Fibroblast of lung (primary cell): Measurements from ENCODE around the gene DNAJC5. TPM values are rescaled to one million over a fixed set of nuclear protein-coding genes. Genes with fewer than 3 reads are reported as not detected.
A peak's percentile ranks its signal among the peaks of the same experiment; 100 is the strongest.

ENCODE experiments used
- DNase-seq, 2 donors: peaks; one replicate each; pipeline versions ENCODE4 v3.0.0 to v3.0.0-alpha.2; 2010; ENCODE audit warnings: low read depth in 2 of 2
- H2AFZ ChIP-seq: 2 replicates; pipeline ENCODE4 v1.5.1; 2012; ENCODE audit warnings: low read length, control low read depth, inconsistent platforms
- H3K27ac ChIP-seq: 2 replicates; pipeline ENCODE4 v1.5.1; 2011; ENCODE audit warnings: low read length, control low read depth; ENCODE audit not compliant: insufficient read depth
- H3K27me3 ChIP-seq: 2 replicates; pipeline ENCODE4 v1.5.1; 2011; ENCODE audit warnings: mild to moderate bottlenecking, low read length; ENCODE audit not compliant: control insufficient read depth, insufficient read depth
- H3K36me3 ChIP-seq: 2 replicates; pipeline ENCODE4 v1.5.1; 2011; ENCODE audit warnings: low read length; ENCODE audit not compliant: control insufficient read depth, insufficient read depth
- H3K4me1 ChIP-seq: 2 replicates; pipeline ENCODE4 v1.5.1; 2011; ENCODE audit warnings: low read length; ENCODE audit not compliant: control insufficient read depth, insufficient read depth; ENCODE audit errors: extremely low read depth
- H3K4me2 ChIP-seq: 2 replicates; pipeline ENCODE4 v1.5.1; 2011; ENCODE audit warnings: low read length, control low read depth; ENCODE audit not compliant: insufficient read depth; ENCODE audit errors: extremely low read depth
- H3K4me3 ChIP-seq, 4 experiments: fragments of 200-600 bp in 1 of 4; sonication (generic) in 1 of 4; replicated peaks in 1 of 4; 2 replicates each; pipeline ENCODE4 v1.5.1; 2011 to 2016; ENCODE audit warnings: low read length in 4 of 4, low read depth in 3 of 4, mild to moderate bottlenecking in 3 of 4, control low read depth in 2 of 4, inconsistent platforms in 1 of 4, mixed read lengths in 1 of 4; ENCODE audit not compliant: insufficient read depth in 1 of 4; ENCODE audit errors: control extremely low read depth in 1 of 4
- H3K79me2 ChIP-seq: 2 replicates; pipeline ENCODE4 v1.5.1; 2012; ENCODE audit warnings: mild to moderate bottlenecking, low read length, inconsistent platforms; ENCODE audit not compliant: control insufficient read depth, insufficient read depth
- H3K9ac ChIP-seq: 2 replicates; pipeline ENCODE4 v1.5.1; 2011; ENCODE audit warnings: mild to moderate bottlenecking, low read length, control low read depth; ENCODE audit not compliant: insufficient read depth
- H3K9me3 ChIP-seq: 2 replicates; pipeline ENCODE4 v1.5.1; 2012; ENCODE audit warnings: low read depth, low read length; ENCODE audit not compliant: control insufficient read depth, insufficient read depth
- H4K20me1 ChIP-seq: 2 replicates; pipeline ENCODE4 v1.5.1; 2011; ENCODE audit warnings: low read length; ENCODE audit not compliant: control insufficient read depth, insufficient read depth; ENCODE audit errors: extremely low read depth
- EZH2 ChIP-seq: IDR thresholded peaks from 2 replicates; pipeline ENCODE4 v1.5.1; 2012; ENCODE audit warnings: low read length, control low read depth, mild to moderate bottlenecking; ENCODE audit errors: missing control alignments
- polyA plus RNA-seq, 2 donors: library from polyadenylated mRNA; depleted of rRNA in 1 of 2; stranded (reverse) in 1 of 2; unstranded in 1 of 2; fragments of >200 nt; gene quantifications; 2 replicates each; pipeline ENCODE4 v1.2.1, GENCODE V29; 2011 to 2012; ENCODE audit warnings: missing spikeins in 1 of 2
- total RNA-seq: library from RNA; depleted of rRNA; stranded (reverse); fragments of >200 nt; gene quantifications from 2 replicates; pipeline ENCODE4 v1.2.1, GENCODE V29; 2014
- TF ChIP-seq, protein P1 (sequence below), 2 donors: IDR thresholded peaks in 1 of 2; conservative IDR thresholded peaks in 1 of 2; 1 replicate in 1 of 2; 2 replicates in 1 of 2; pipeline ENCODE4 v1.5.1; 2011 to 2012; ENCODE audit warnings: low read length in 2 of 2, control low read depth in 1 of 2, inconsistent platforms in 1 of 2, low read depth in 1 of 2, mild to moderate bottlenecking in 1 of 2

Gene DNAJC5
- total and polyA plus RNA-seq, 2 donors (not counting 1 experiment from before 2014, with no cell fraction given) = 29.6 to 48.9 TPM

DNA sequence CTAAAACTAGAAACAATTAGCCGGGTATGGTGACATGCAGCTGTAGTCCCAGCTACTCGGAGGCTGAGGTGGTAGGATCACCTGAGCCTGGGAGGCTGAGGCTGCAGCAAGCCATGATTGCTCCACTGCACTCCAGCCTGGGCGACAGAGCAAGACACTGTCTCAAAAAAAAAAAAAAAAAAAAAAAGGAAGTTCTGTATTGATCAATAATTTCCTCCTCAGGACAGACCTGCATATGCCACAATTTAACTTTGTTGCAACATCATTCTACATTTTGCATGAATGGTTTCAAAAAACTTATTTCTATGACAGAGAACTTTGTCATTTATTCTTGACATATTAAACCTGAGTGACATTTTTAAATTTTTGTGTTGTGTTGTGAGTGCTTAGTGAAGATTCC, 5.5 kb downstream of the DNAJC5 start:
- H3K4me1 ChIP-seq = peaks cover 4% of the 10 kb centered on the region
- H3K27ac ChIP-seq = no peak overlapping the region
- peaks cover 6% of the 10 kb centered on the region for H3K36me3 ChIP-seq
- H3K9me3 ChIP-seq = no peaks in the 10 kb centered on the region
- TF ChIP-seq EZH2 = no peak
- TF ChIP-seq, protein P1, sequence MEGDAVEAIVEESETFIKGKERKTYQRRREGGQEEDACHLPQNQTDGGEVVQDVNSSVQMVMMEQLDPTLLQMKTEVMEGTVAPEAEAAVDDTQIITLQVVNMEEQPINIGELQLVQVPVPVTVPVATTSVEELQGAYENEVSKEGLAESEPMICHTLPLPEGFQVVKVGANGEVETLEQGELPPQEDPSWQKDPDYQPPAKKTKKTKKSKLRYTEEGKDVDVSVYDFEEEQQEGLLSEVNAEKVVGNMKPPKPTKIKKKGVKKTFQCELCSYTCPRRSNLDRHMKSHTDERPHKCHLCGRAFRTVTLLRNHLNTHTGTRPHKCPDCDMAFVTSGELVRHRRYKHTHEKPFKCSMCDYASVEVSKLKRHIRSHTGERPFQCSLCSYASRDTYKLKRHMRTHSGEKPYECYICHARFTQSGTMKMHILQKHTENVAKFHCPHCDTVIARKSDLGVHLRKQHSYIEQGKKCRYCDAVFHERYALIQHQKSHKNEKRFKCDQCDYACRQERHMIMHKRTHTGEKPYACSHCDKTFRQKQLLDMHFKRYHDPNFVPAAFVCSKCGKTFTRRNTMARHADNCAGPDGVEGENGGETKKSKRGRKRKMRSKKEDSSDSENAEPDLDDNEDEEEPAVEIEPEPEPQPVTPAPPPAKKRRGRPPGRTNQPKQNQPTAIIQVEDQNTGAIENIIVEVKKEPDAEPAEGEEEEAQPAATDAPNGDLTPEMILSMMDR (conservative IDR thresholded peaks at IDR 0.05 in 1 of 2, IDR thresholded peaks at IDR 0.05 in 1 of 2; ENCODE audit: low read depth in 1 of 2, low read length in 2 of 2) = no peak
- DNase-seq = no peak
- peaks cover 3% of the 10 kb centered on the region for H4K20me1 ChIP-seq
- H3K9ac ChIP-seq = no peak overlapping the region
- no peak overlapping the region for H3K4me2 ChIP-seq
- no peak overlapping the region for H3K4me3 ChIP-seq
- no peak overlapping the region for H2AFZ ChIP-seq
- peaks cover 84% of the 10 kb centered on the region for H3K79me2 ChIP-seq
- no peaks in the 10 kb centered on the region for H3K27me3 ChIP-seq

DNA sequence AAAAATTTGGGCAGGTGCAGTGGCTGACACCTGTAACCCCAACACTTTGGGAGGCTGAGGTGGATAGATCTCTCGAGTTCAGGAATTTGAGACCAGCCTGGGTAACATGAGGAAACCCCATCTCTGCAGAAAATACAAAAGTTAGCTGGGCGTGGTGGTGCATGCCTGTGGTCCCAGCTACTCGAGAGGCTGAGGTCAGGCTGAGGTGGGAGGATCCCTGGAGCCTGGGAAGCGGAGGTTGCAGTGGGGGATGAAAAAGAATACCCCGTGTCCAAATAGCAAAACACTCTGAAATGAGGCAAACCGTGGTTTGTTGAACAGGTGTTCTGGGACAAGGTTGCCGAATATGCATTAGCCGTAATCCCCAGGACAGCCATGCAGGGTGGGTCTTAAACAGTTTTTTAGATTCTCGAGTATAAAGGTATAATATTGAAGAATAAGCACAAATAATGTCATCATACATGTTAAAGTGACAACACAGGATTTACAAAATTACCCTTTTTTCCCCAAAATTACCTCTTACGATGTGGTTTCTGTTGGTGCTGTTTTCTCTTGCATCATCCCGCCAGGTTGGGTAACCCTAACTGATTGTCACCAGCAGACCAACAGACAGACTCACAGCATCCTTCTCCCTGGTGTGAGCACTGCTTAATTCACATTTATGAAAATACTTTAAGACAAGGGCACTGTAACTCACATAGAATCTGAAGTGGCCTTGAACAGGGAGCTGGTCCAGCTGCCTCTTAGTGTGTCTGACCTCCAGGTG, 9.1 kb downstream of the DNAJC5 start:
- no peaks in the 10 kb centered on the region for H3K4me1 ChIP-seq
- H3K27ac ChIP-seq = no peak overlapping the region
- peaks cover 78% of the 10 kb centered on the region for H3K79me2 ChIP-seq
- H3K27me3 ChIP-seq = no peaks in the 10 kb centered on the region
- H3K36me3 ChIP-seq = no peaks in the 10 kb centered on the region
- H4K20me1 ChIP-seq = no peaks in the 10 kb centered on the region
- no peak for TF ChIP-seq EZH2
- TF ChIP-seq, protein P1 (conservative IDR thresholded peaks at IDR 0.05 in 1 of 2, IDR thresholded peaks at IDR 0.05 in 1 of 2; ENCODE audit: low read depth in 1 of 2, low read length in 2 of 2) = no peak
- no peaks in the 10 kb centered on the region for H3K9me3 ChIP-seq
- H2AFZ ChIP-seq = no peak overlapping the region
- H3K4me3 ChIP-seq = no peak overlapping the region
- DNase-seq = peak in 1 of 2 donors; percentile 17
- H3K4me2 ChIP-seq = no peak overlapping the region
- H3K9ac ChIP-seq = no peak overlapping the region

DNA sequence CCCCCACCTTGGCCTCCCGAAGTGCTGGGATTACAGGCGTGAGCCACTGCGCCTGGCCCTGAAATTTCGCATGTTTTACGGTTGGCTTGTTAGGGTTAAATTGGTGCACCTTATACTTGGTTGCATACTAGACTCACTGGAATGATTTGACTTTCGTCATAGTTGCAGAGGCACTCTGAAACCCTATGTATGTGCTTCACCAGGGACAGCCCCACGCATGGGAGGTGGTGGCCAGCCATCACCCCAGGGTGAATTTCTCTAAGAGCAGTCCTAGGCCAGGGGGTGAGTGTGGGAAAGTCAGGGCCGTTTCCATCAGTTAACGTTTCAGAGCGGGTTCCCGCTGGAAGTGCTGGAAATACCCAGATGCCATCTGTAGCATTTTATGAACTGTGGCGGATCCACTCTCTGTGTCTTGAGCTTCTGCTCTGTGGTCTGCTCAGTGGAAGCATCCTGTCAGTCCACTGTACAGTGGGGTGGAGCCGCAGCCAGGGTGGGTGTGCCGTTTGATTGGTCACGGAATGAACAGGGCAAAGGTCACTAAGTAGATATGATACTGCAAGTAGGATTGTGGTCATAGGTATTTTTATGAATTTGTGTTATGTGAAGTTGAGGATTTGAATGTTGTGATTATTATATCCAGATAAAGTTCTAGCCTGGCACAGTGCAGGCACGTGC, 13.2 kb downstream of the DNAJC5 start:
- Histone ChIP-seq H3K36me3 (peaks cover 2% of the 10 kb centered on the region), H3K9ac (no peak overlapping the region), H3K79me2 (peaks cover 80% of the 10 kb centered on the region), H3K4me1 (no peaks in the 10 kb centered on the region), H3K9me3 (no peaks in the 10 kb centered on the region), H2AFZ (no peak overlapping the region), H3K27ac (no peak overlapping the region), H4K20me1 (no peaks in the 10 kb centered on the region), H3K27me3 (no peaks in the 10 kb centered on the region), H3K4me2 (no peak overlapping the region), H3K4me3 (no peak overlapping the region)
- DNase-seq = no peak
- TF ChIP-seq, protein P1 (conservative IDR thresholded peaks at IDR 0.05 in 1 of 2, IDR thresholded peaks at IDR 0.05 in 1 of 2; ENCODE audit: low read depth in 1 of 2, low read length in 2 of 2) = no peak
- TF ChIP-seq EZH2 = no peak
